GM23338 (cell line): Measurements from ENCODE around the gene ZXDC. TPM values are rescaled to one million over a fixed set of nuclear protein-coding genes. Genes with fewer than 3 reads are reported as not detected.

Experiments used
- ATAC-seq: fragments of 200-7000 bp; cut with Tn5 transposase; 3 replicates; pipeline ENCODE4 v1.9.1; 2020
- DNase-seq: peaks from one replicate; pipeline ENCODE4 v3.0.0-alpha.2; 2015; ENCODE audit warnings: low spot score
- H2AFZ ChIP-seq: fragments of 200-600 bp; sonication (generic); 2 replicates; pipeline ENCODE4 v1.8.0; 2016; ENCODE audit warnings: antibody characterized with exemption, mild to moderate bottlenecking, moderate library complexity
- H3F3A ChIP-seq: fragments of 200-600 bp; sonication (generic); replicated peaks from 2 replicates; pipeline ENCODE4 v1.8.0; 2017; ENCODE audit warnings: antibody characterized with exemption, mixed run types, low read depth
- H3K27ac ChIP-seq: fragments of 200-600 bp; sonication (generic); 2 replicates; pipeline ENCODE4 v1.6.1; 2016; ENCODE audit warnings: low read depth
- H3K27me3 ChIP-seq: fragments of 200-600 bp; sonication (generic); 2 replicates; pipeline ENCODE4 v1.8.0; 2016; ENCODE audit warnings: mild to moderate bottlenecking, mixed run types, moderate library complexity; ENCODE audit not compliant: insufficient read depth
- H3K36me3 ChIP-seq: fragments of 200-600 bp; sonication (generic); 2 replicates; pipeline ENCODE4 v1.8.0; 2016; ENCODE audit warnings: mild to moderate bottlenecking; ENCODE audit not compliant: insufficient read depth
- H3K4me1 ChIP-seq: fragments of 200-600 bp; sonication (generic); 2 replicates; pipeline ENCODE4 v1.8.0; 2016; ENCODE audit warnings: mild to moderate bottlenecking, moderate library complexity; ENCODE audit not compliant: insufficient read depth
- H3K4me2 ChIP-seq: fragments of 200-600 bp; sonication (generic); 2 replicates; pipeline ENCODE4 v1.7.1; 2017; ENCODE audit warnings: mixed run types
- H3K4me3 ChIP-seq: fragments of 200-600 bp; sonication (generic); 2 replicates; pipeline ENCODE4 v1.6.1; 2016; ENCODE audit warnings: mixed run types
- H3K79me2 ChIP-seq: fragments of 200-600 bp; sonication (generic); replicated peaks from 2 replicates; pipeline ENCODE4 v1.8.0; 2017; ENCODE audit warnings: mild to moderate bottlenecking; ENCODE audit not compliant: insufficient read depth
- H3K9me2 ChIP-seq: fragments of 200-600 bp; sonication (generic); 2 replicates; pipeline ENCODE4 v1.8.0; 2017; ENCODE audit not compliant: insufficient read depth
- H4K20me1 ChIP-seq: fragments of 200-600 bp; sonication (generic); replicated peaks from 2 replicates; pipeline ENCODE4 v1.8.0; 2017; ENCODE audit warnings: mild to moderate bottlenecking; ENCODE audit not compliant: insufficient read depth
- H3K27ac Mint-ChIP-seq: 2 replicates; pipeline ENCODE4 v1.8.0; 2020; ENCODE audit warnings: inconsistent platforms, mild to moderate bottlenecking, moderate library complexity, mixed read lengths
- H3K27me3 Mint-ChIP-seq: 3 replicates; pipeline ENCODE4 v1.8.0; 2022; ENCODE audit warnings: low read depth, mild to moderate bottlenecking, moderate library complexity, mixed read lengths, inconsistent platforms; ENCODE audit not compliant: insufficient read depth, poor library complexity
- H3K36me3 Mint-ChIP-seq: 3 replicates; pipeline ENCODE4 v1.8.0; 2021; ENCODE audit warnings: low read depth, mild to moderate bottlenecking, inconsistent platforms, moderate library complexity, mixed read lengths
- H3K4me1 Mint-ChIP-seq: 3 replicates; pipeline ENCODE4 v1.8.0; 2020; ENCODE audit warnings: mild to moderate bottlenecking, inconsistent platforms, mixed read lengths
- H3K4me3 Mint-ChIP-seq: 3 replicates; pipeline ENCODE4 v1.8.0; 2021; ENCODE audit warnings: moderate library complexity, mild to moderate bottlenecking, inconsistent platforms, mixed read lengths
- H3K9me3 Mint-ChIP-seq: 3 replicates; pipeline ENCODE4 v1.8.0; 2020; ENCODE audit warnings: moderate library complexity, mild to moderate bottlenecking, inconsistent platforms, mixed read lengths
- CREB1 ChIP-seq: fragments of 250-450 bp; sonication (Bioruptor Pico); IDR thresholded peaks from 2 replicates; pipeline ENCODE4 v1.5.0; 2020; ENCODE audit warnings: low read depth, mild to moderate bottlenecking, moderate library complexity
- EZH2 ChIP-seq: fragments of 200-600 bp; sonication (generic); IDR thresholded peaks from one replicate; pipeline ENCODE4 v1.8.0; 2017; ENCODE audit warnings: antibody characterized with exemption, mild to moderate bottlenecking, low read depth; ENCODE audit not compliant: unreplicated experiment
- EZH2phosphoT487 ChIP-seq: fragments of 200-600 bp; sonication (generic); IDR thresholded peaks from one replicate; pipeline ENCODE4 v1.8.1; 2018; ENCODE audit warnings: antibody characterized with exemption; ENCODE audit not compliant: unreplicated experiment
- JUNB ChIP-seq: IDR thresholded peaks from one replicate; pipeline ENCODE4 v1.6.1; 2016; ENCODE audit warnings: antibody characterized with exemption; ENCODE audit not compliant: unreplicated experiment
- NANOG ChIP-seq: IDR thresholded peaks from 2 replicates; pipeline ENCODE4 v1.6.1; 2016; ENCODE audit warnings: antibody characterized with exemption, borderline replicate concordance
- POLR2AphosphoS5 ChIP-seq: IDR thresholded peaks from 2 replicates; pipeline ENCODE4 v1.6.1; 2016; ENCODE audit warnings: antibody characterized with exemption, low read depth
- STAT1 ChIP-seq: IDR thresholded peaks from one replicate; pipeline ENCODE4 v1.6.1; 2016; ENCODE audit warnings: antibody characterized with exemption; ENCODE audit not compliant: unreplicated experiment
- ZNF114 ChIP-seq: fragments of 250-450 bp; sonication (Bioruptor Pico); IDR thresholded peaks from 2 replicates; pipeline ENCODE4 v1.5.0; 2020; ENCODE audit warnings: mild to moderate bottlenecking, moderate library complexity
- ZNF331 ChIP-seq: fragments of 250-450 bp; sonication (Bioruptor Pico); IDR thresholded peaks from 2 replicates; pipeline ENCODE4 v1.5.0; 2020; ENCODE audit warnings: low read depth, mild to moderate bottlenecking, moderate library complexity
- polyA plus RNA-seq: library from polyadenylated mRNA; unstranded; fragments of >200 nt; fragmentation: Nextera tagmentation; extraction: Ambion mirVana; gene quantifications from 2 replicates; pipeline ENCODE4 v1.2.1, GENCODE V29; 2016
- total RNA-seq: library from RNA; depleted of rRNA; stranded (reverse); fragments of >200 nt; shearing (Covaris generic); gene quantifications from 2 replicates; pipeline ENCODE4 v1.2.3, GENCODE V29; 2014
- TF ChIP-seq, protein P1 (sequence below): IDR thresholded peaks from one replicate; pipeline ENCODE4 v1.6.1; 2018; ENCODE audit warnings: antibody characterized with exemption; ENCODE audit not compliant: unreplicated experiment
- TF ChIP-seq, protein P2 (sequence below), 2 experiments: fragments of 200-600 bp in 1 of 2; sonication (generic) in 1 of 2; conservative IDR thresholded peaks; 2 replicates each; pipeline versions ENCODE4 v1.5.1 to v1.6.1; 2016 to 2017; ENCODE audit warnings: antibody characterized with exemption in 2 of 2, low read depth in 2 of 2, mild to moderate bottlenecking in 2 of 2, moderate library complexity in 1 of 2
- TF ChIP-seq, protein P3 (sequence below): fragments of 250-450 bp; sonication (Bioruptor Pico); IDR thresholded peaks from 2 replicates; pipeline ENCODE4 v1.5.0; 2020; ENCODE audit warnings: mild to moderate bottlenecking, moderate library complexity
- TF ChIP-seq, protein P4 (sequence below): IDR thresholded peaks from 2 replicates; pipeline ENCODE4 v1.6.1; 2016; ENCODE audit warnings: antibody characterized with exemption

Gene ZXDC
- total and polyA plus RNA-seq, 2 experiments from 2014 or later, result 5.7 to 45.1 TPM

DNA sequence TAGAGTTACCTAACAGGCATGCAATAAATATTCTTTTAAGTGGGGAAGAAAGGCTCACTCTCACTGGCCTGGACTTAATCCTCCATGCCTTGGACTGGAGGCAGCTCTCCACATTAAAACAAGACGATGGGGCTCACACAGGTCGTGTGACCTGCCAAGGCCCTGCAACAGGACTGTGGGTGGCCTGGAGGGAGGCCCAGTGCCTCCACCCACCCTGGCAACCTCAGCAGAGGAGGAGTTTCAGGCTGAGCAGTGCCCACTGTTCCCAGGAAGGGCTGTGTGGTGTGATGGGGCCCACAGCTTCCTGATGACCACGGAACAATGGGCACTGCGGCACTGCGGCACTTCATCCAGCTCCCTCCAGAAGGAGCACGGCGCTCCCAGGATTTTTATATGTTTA lies 36.3 kb upstream of the ZXDC start:
- no peaks in the 10 kb centered on the region for H3K27me3 ChIP-seq
- H3F3A ChIP-seq, result no peaks in the 10 kb centered on the region
- Mint-ChIP-seq H3K27ac (no peak overlapping the region), H3K9me3 (no peaks in the 10 kb centered on the region), H3K27me3 (peaks cover 6% of the 10 kb centered on the region), H3K4me1 (peaks cover 2% of the 10 kb centered on the region; the same call in 1 of the 3 replicates), H3K36me3 (no peaks in the 10 kb centered on the region), H3K4me3 (no peak overlapping the region)
- no peak overlapping the region for H3K27ac ChIP-seq
- H4K20me1 ChIP-seq, result no peaks in the 10 kb centered on the region
- no peaks in the 10 kb centered on the region for H3K9me2 ChIP-seq
- ATAC-seq, result no peak
- TF ChIP-seq POLR2AphosphoS5, result no peak
- TF ChIP-seq, protein P1, sequence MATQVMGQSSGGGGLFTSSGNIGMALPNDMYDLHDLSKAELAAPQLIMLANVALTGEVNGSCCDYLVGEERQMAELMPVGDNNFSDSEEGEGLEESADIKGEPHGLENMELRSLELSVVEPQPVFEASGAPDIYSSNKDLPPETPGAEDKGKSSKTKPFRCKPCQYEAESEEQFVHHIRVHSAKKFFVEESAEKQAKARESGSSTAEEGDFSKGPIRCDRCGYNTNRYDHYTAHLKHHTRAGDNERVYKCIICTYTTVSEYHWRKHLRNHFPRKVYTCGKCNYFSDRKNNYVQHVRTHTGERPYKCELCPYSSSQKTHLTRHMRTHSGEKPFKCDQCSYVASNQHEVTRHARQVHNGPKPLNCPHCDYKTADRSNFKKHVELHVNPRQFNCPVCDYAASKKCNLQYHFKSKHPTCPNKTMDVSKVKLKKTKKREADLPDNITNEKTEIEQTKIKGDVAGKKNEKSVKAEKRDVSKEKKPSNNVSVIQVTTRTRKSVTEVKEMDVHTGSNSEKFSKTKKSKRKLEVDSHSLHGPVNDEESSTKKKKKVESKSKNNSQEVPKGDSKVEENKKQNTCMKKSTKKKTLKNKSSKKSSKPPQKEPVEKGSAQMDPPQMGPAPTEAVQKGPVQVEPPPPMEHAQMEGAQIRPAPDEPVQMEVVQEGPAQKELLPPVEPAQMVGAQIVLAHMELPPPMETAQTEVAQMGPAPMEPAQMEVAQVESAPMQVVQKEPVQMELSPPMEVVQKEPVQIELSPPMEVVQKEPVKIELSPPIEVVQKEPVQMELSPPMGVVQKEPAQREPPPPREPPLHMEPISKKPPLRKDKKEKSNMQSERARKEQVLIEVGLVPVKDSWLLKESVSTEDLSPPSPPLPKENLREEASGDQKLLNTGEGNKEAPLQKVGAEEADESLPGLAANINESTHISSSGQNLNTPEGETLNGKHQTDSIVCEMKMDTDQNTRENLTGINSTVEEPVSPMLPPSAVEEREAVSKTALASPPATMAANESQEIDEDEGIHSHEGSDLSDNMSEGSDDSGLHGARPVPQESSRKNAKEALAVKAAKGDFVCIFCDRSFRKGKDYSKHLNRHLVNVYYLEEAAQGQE, result no peak
- no peak for TF ChIP-seq JUNB
- no peak for TF ChIP-seq EZH2phosphoT487
- TF ChIP-seq, protein P2, sequence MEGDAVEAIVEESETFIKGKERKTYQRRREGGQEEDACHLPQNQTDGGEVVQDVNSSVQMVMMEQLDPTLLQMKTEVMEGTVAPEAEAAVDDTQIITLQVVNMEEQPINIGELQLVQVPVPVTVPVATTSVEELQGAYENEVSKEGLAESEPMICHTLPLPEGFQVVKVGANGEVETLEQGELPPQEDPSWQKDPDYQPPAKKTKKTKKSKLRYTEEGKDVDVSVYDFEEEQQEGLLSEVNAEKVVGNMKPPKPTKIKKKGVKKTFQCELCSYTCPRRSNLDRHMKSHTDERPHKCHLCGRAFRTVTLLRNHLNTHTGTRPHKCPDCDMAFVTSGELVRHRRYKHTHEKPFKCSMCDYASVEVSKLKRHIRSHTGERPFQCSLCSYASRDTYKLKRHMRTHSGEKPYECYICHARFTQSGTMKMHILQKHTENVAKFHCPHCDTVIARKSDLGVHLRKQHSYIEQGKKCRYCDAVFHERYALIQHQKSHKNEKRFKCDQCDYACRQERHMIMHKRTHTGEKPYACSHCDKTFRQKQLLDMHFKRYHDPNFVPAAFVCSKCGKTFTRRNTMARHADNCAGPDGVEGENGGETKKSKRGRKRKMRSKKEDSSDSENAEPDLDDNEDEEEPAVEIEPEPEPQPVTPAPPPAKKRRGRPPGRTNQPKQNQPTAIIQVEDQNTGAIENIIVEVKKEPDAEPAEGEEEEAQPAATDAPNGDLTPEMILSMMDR (conservative IDR thresholded peaks at IDR 0.05; ENCODE audit: low read depth in 2 of 2), result no peak
- TF ChIP-seq STAT1, result no peak
- no peak for TF ChIP-seq CREB1 (CRISPR knock-in tag)
- no peak for TF ChIP-seq ZNF331 (CRISPR knock-in tag)
- no peak for TF ChIP-seq NANOG
- TF ChIP-seq EZH2, result no peak
- TF ChIP-seq ZNF114, result no peak
- TF ChIP-seq, protein P3, sequence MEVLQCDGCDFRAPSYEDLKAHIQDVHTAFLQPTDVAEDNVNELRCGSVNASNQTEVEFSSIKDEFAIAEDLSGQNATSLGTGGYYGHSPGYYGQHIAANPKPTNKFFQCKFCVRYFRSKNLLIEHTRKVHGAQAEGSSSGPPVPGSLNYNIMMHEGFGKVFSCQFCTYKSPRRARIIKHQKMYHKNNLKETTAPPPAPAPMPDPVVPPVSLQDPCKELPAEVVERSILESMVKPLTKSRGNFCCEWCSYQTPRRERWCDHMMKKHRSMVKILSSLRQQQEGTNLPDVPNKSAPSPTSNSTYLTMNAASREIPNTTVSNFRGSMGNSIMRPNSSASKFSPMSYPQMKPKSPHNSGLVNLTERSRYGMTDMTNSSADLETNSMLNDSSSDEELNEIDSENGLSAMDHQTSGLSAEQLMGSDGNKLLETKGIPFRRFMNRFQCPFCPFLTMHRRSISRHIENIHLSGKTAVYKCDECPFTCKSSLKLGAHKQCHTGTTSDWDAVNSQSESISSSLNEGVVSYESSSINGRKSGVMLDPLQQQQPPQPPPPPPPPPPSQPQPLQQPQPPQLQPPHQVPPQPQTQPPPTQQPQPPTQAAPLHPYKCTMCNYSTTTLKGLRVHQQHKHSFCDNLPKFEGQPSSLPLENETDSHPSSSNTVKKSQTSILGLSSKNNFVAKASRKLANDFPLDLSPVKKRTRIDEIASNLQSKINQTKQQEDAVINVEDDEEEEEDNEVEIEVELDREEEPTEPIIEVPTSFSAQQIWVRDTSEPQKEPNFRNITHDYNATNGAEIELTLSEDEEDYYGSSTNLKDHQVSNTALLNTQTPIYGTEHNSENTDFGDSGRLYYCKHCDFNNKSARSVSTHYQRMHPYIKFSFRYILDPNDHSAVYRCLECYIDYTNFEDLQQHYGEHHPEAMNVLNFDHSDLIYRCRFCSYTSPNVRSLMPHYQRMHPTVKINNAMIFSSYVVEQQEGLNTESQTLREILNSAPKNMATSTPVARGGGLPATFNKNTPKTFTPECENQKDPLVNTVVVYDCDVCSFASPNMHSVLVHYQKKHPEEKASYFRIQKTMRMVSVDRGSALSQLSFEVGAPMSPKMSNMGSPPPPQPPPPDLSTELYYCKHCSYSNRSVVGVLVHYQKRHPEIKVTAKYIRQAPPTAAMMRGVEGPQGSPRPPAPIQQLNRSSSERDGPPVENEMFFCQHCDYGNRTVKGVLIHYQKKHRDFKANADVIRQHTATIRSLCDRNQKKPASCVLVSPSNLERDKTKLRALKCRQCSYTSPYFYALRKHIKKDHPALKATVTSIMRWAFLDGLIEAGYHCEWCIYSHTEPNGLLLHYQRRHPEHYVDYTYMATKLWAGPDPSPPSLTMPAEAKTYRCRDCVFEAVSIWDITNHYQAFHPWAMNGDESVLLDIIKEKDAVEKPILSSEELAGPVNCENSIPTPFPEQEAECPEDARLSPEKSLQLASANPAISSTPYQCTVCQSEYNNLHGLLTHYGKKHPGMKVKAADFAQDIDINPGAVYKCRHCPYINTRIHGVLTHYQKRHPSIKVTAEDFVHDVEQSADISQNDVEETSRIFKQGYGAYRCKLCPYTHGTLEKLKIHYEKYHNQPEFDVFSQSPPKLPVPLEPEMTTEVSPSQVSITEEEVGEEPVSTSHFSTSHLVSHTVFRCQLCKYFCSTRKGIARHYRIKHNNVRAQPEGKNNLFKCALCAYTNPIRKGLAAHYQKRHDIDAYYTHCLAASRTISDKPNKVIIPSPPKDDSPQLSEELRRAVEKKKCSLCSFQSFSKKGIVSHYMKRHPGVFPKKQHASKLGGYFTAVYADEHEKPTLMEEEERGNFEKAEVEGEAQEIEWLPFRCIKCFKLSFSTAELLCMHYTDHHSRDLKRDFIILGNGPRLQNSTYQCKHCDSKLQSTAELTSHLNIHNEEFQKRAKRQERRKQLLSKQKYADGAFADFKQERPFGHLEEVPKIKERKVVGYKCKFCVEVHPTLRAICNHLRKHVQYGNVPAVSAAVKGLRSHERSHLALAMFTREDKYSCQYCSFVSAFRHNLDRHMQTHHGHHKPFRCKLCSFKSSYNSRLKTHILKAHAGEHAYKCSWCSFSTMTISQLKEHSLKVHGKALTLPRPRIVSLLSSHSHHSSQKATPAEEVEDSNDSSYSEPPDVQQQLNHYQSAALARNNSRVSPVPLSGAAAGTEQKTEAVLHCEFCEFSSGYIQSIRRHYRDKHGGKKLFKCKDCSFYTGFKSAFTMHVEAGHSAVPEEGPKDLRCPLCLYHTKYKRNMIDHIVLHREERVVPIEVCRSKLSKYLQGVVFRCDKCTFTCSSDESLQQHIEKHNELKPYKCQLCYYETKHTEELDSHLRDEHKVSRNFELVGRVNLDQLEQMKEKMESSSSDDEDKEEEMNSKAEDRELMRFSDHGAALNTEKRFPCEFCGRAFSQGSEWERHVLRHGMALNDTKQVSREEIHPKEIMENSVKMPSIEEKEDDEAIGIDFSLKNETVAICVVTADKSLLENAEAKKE (CRISPR knock-in tag), result no peak
- TF ChIP-seq, protein P4, sequence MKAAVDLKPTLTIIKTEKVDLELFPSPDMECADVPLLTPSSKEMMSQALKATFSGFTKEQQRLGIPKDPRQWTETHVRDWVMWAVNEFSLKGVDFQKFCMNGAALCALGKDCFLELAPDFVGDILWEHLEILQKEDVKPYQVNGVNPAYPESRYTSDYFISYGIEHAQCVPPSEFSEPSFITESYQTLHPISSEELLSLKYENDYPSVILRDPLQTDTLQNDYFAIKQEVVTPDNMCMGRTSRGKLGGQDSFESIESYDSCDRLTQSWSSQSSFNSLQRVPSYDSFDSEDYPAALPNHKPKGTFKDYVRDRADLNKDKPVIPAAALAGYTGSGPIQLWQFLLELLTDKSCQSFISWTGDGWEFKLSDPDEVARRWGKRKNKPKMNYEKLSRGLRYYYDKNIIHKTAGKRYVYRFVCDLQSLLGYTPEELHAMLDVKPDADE, result no peak
- H3K36me3 ChIP-seq, result no peaks in the 10 kb centered on the region
- no peak overlapping the region for H3K4me2 ChIP-seq
- no peaks in the 10 kb centered on the region for H3K4me1 ChIP-seq
- H3K4me3 ChIP-seq, result no peak overlapping the region
- no peak for DNase-seq
- H3K79me2 ChIP-seq, result no peaks in the 10 kb centered on the region
- no peak overlapping the region for H2AFZ ChIP-seq
